HPDE6-E6E7 (cell line): Measurements from ENCODE around the gene CDCA7L.
"Not testable (repeated sequence)": the region's sequence is repeated elsewhere in the genome, so short reads cannot be mapped to it uniquely, and the experiment has no call there.

Source experiments
- DNase-seq: peaks from one replicate; pipeline ENCODE4 v3.0.0; 2011; ENCODE audit warnings: missing footprints; ENCODE audit errors: extremely low spot score

Gene CDCA7L

DNA sequence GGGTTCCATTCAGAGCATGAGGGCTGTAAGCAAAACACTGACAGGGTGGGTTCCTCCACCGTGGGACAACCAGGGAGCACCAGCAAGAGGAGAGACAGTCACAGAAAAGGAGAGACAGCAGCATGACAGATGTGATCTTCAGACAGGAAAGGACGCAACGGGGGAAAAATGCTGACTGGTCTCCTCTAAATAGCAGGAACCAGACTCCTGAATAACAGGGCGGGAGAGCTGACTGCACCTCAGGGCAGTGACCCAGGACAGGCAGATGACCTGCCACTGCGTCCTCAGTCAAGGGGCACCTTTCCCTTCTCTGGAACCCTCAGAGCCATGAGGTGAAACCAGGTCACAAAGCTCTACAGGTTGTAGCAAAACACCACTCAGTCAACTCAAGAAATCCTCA is 37.0 kb downstream of the CDCA7L start:
- DNase-seq, result no peak

GRCh38 chr7:21903020-21903786 is 42.5 kb downstream of the CDCA7L start:
- no peak for DNase-seq

- DNase-seq, result no peak
Observed at GRCh38 chr7:21902240-21902639, 43.5 kb downstream of the CDCA7L start.

DNA sequence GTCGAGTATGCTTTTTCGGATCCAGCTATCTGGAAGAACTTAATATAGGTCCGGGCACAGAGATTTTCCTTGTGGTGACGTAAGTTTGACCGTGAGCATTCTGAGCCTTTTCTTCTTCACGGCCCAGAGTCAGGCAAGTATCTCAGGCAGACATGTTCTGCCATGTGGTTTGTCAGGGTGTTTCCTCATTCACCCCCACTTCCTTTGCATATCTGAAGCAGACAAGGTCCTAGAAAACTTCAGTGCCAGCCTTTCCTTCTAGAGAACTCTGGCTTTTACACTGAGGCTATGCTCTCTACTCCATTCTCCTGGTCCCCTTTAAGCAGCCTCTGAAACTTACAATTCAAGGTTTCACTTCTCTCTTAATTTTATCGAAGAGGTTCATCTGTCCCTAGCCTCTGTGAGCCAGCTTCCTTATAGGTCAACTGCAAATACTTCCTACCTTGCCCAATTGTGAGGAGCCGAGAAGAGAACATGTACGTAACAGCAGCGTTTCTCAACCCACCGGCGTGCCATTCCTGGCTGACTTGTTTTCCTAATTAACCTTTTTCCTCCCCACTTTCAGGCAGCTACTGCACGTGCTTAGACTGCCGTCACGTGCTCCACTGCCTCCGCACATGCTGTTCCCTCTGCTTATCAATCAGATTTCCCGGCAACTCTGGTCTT is 47.3 kb downstream of the CDCA7L start:
- no peak for DNase-seq

- DNase-seq, result no peak
Observed at GRCh38 chr7:21893401-21893800, 52.3 kb downstream of the CDCA7L start.

GRCh38 chr7:21891291-21891690 is 54.4 kb downstream of the CDCA7L start:
- no peak for DNase-seq

GRCh38 chr7:21887779-21888178 is 57.9 kb downstream of the CDCA7L start:
- DNase-seq, result no peak

DNA sequence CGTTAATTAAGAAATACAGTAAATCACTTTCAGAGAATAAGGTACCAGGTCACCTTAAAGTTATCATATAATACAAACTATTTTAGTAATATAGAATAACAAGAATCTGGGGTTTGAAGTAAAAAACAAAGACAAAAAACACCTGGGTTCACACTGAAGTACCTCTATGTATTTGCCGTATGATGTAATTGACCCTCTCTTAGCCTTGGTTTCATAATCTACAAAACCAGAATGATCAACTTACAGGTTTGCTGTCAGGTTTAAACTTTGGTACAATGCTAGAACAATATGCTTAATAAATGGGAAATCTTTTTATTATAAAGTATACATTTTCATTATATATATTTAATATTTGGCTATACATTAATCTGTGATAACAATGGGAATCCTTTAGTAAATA is 58.3 kb downstream of the CDCA7L start:
- no peak for DNase-seq

GRCh38 chr7:21886396-21886795 is 59.3 kb downstream of the CDCA7L start:
- no peak for DNase-seq

- DNase-seq, result no peak
Observed at GRCh38 chr7:21884496-21884895, 61.2 kb downstream of the CDCA7L start.

DNA sequence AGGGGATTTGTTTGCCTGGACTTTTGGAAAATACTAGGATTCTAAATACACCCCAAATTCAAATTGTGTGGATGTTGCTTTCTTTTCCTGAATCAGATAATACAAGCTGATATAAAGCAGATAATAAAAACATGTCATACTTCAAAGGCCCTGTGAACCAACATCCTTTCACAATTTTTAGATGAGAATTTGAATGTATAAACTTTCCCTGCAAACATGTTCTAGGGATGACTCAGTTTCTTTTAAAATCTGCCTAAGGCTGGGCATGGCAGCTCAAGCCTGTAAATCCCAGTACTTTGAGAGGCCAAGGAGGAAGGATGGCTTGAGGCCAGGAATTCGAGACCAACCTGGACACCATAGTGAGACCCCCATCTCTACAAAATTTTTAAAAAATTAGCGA is 62.2 kb downstream of the CDCA7L start:
- DNase-seq, result not testable (repeated sequence)

- DNase-seq, result no peak
Observed at GRCh38 chr7:21883069-21883468, 62.6 kb downstream of the CDCA7L start.

GRCh38 chr7:21869785-21870402 is 75.8 kb downstream of the CDCA7L start:
- no peak for DNase-seq

- no peak for DNase-seq
Observed at GRCh38 chr7:21868576-21868850, 77.2 kb downstream of the CDCA7L start.

GRCh38 chr7:21867816-21868575 is 77.7 kb downstream of the CDCA7L start:
- no peak for DNase-seq

DNA sequence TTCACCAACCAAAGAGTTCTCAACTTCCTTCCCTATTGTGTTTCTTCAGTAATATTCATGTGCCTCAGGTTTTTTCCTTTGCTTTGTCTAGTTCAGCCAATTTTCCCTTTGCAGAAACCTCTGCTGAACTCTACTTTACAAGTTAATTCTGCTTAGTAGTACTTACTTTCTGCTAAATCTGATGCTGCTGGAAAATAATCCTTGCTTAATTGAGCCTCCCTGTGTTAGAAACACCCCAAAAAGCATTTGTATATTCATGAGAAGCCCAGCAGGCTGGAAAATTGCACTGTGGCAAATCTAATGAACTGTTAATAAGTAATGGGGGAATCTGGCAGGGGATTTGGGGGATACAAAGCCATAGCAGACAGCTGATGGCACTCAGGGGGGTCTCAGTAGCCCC is 78.5 kb downstream of the CDCA7L start:
- DNase-seq, result no peak

DNA sequence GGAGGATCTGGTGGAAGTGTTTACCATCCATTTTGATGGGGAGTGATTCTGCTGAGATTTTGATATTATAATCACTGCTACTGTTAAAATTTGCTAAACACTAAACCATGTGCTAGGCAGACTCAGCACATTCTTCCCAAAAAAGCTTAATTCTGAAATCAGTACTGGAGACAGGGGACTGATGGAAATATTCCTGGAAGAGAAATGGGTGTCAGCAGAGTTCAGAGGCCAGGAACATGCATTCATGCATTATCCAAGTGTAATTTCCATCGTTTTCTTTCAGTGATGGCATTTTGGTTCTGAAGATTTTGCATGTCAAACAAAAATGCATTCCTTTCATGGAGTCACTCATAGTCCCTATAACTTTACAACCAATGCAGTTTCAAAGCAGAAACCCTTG is 79.0 kb downstream of the CDCA7L start:
- no peak for DNase-seq

DNA sequence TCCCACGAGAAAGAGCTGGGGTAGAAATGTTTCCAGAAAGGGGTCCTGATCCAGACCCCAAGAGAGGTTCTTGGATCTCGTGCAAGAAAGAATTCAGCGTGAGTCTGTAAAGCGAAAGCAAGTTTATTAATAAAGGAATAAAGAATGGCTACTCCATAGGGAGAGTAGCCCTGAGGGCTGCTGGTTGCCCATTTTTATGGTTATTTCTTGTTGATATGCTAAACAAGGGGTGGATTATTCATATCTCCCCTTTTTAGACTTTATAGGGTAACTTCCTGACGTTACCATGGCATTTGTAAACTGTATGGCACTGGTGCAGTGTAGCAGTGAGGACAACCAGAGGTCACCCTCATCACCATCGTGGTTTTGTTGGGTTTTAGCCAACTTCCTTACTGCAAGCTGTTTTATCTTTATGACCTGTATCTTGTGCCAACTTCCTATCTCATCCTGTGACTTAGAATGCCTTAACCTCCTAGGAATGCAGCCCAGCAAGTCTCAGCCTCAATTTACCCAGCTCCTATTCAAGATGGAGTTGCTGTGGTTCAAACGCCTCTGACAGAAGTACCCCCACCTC is 80.0 kb downstream of the CDCA7L start:
- DNase-seq, result not testable (repeated sequence)

DNA sequence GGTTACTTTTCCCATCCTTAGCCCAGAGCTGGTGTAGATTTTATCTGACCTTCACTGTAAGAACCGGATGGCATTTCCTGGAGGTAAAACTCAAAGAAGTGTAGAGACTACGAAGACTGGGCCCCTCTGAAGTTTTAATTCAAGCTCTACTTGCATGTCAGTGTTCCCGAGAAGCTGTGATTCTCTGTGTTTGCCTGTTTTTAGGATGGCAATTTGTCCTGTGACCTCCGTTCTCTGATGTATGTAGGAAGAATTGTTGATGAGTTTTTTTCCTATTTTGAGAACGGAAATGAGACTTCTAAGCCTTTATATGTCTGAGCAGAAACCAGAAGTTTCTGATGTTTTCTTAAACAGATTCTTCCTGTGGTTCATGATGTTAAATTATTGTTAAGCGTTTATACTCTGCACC is 94.1 kb downstream of the CDCA7L start:
- DNase-seq, result no peak
